22Rv1 (cell line): ENCODE data around the gene DMXL1.

ENCODE experiments used
- H3K27ac ChIP-seq: fragments of 450-650 bp; 2 replicates; pipeline ENCODE4 v1.5.1; 2017
- ZFX ChIP-seq: fragments of 450-650 bp; IDR thresholded peaks from 2 replicates; pipeline ENCODE4 v1.6.1; 2017; ENCODE audit warnings: antibody characterized with exemption, borderline replicate concordance
- TF ChIP-seq, protein P1 (sequence below): fragments of 450-650 bp; IDR thresholded peaks from 2 replicates; pipeline ENCODE4 v1.5.1; 2017; ENCODE audit warnings: mild to moderate bottlenecking

The DMXL1 gene

GRCh38 chr5:119284031-119284430, 213.1 kb downstream of the DMXL1 start:
- H3K27ac ChIP-seq, result no peak overlapping the region
- TF ChIP-seq, protein P1, sequence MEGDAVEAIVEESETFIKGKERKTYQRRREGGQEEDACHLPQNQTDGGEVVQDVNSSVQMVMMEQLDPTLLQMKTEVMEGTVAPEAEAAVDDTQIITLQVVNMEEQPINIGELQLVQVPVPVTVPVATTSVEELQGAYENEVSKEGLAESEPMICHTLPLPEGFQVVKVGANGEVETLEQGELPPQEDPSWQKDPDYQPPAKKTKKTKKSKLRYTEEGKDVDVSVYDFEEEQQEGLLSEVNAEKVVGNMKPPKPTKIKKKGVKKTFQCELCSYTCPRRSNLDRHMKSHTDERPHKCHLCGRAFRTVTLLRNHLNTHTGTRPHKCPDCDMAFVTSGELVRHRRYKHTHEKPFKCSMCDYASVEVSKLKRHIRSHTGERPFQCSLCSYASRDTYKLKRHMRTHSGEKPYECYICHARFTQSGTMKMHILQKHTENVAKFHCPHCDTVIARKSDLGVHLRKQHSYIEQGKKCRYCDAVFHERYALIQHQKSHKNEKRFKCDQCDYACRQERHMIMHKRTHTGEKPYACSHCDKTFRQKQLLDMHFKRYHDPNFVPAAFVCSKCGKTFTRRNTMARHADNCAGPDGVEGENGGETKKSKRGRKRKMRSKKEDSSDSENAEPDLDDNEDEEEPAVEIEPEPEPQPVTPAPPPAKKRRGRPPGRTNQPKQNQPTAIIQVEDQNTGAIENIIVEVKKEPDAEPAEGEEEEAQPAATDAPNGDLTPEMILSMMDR, result no peak
- TF ChIP-seq ZFX, result no peak

- no peak overlapping the region for H3K27ac ChIP-seq
- TF ChIP-seq, protein P1, result no peak
- no peak for TF ChIP-seq ZFX
Observed at GRCh38 chr5:119285070-119285916, 214.4 kb downstream of the DMXL1 start.

DNA sequence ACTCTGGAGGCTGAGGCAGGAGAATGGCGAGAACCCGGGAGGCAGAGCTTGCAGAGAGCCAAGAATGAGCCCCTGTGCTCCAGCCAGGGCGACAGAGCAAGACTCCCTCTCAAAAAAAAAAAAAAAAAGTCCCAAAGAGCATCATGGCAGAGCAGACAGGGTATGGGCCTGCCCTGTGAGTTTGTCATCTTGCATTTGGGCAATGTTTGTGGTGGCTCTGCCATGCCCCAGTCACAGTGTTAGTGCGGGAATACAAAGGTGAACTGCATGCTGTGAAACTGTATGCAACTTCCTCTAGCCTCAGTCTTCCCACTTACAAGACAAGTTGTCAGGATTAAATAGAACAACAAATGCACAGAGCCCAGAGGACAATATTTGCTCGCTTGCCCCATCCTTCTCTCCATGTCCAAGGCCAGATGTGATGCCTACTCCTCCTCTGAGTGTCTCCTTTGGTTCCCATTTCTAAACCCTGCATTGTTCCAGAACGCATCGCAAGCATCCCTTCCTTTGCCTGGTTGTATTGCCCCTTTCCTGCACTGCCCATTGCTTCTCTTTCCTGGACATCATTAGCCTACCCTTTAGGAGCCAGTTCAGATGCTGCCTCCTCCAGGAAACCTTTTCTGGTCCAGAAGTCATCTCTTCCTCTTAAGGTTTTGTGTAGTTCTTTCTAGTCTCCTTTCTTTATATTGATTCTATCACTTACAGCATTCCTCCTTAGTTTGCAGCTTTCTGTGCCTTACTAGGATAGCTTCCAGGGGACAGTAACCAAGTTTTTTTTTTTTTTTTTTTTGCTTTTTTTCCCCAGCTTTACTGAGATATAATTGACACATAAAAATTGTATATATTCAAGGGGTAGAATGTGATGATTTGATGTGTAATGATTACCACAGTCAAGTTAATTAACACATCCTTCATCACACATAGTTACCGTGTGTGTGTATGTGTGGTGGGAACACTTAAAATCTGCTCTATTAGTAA, 215.9 kb downstream of the DMXL1 start:
- H3K27ac ChIP-seq, result no peak overlapping the region
- no peak for TF ChIP-seq ZFX
- TF ChIP-seq, protein P1, result no peak

DNA sequence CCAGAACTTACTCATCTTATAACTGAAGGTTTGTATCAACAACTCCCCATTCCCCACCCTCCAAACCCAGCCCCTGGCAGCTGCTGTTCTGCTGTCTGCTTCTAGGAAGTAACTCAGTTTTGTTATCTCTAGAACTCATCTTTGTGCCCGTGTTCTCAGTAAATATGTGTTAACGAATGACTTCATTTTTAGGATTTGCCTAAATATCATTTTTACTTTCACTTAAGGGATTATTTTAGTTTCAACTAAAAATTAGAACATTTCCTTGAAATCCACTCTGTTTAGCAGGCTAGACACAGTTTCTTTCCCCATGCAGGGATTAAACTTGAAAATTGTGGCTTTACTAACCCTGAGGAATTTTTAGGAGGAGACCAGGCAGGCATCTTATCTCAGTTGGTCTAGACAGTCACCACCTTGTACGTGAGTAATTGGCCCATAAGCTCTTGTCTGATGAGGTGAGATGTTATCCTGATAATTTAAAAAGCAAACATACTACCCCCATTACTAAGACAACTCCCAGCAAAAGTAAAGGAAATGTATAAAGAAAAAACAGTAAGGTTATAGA, 216.7 kb downstream of the DMXL1 start:
- TF ChIP-seq, protein P1, result no peak
- no peak for TF ChIP-seq ZFX
- H3K27ac ChIP-seq, result no peak overlapping the region

DNA sequence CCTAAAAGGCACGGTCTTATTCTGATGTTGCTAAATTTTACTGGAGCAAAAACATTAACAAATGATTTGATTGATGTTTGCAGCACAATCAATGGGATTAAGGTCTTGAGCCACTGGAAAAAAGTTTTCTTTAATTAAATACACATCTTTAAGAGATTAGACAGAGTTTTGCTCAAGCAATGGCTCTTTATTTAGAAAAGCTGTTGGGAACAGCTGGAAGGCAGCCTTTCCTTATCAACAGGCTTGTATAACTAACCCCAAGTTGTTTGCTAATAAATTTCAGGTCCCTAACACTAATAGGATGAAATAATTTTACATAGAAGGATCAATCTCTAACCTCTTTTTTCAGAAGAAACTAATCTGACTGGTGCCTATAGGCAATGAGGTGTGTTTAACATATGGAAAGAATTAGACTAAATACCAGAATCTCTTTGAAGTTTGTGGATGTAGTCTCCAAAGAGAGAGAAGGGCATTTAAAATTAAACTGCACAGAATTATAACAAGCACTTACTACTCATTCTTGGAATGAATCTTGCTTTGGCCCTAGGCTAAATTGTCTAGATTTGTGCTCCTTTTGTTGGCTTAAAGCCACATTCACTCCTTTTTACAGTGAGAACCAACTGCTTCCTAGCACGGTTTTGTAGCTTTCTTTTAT, 217.6 kb downstream of the DMXL1 start:
- H3K27ac ChIP-seq, result no peak overlapping the region
- TF ChIP-seq, protein P1, result no peak
- TF ChIP-seq ZFX, result no peak

DNA sequence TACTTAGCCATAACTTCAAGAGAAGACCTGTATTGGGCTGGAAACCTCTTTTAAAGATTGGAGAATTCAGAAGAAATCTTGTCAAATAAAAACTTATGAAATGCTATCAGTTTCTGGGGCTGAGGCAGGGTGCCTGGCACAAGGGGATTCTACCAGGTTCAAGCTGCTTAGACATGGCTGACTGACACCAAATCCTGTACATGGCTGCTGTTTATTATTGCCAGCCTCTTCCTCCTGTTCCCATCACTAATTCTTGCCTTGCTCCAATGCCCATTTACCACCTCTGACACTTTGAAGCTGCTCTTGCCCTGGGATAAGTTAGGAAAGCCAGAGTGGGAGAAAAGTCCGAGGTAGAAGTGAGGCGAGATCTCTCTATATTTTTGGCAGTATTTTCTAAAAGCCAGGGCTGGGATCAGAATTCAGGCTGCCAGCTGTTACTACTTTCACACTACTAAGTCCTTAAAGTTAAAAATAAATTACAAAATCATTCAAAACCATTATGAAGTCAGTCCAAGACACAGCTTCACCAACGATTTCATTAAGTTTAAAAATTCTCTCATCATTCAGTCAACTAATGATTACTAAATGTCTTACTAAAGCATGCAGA, 218.7 kb downstream of the DMXL1 start:
- no peak overlapping the region for H3K27ac ChIP-seq
- TF ChIP-seq, protein P1, result no peak
- TF ChIP-seq ZFX, result no peak
